Measurements from ENCODE around the gene ETV3L. TPM values are rescaled to one million over a fixed set of nuclear protein-coding genes. Genes with fewer than 3 reads are reported as not detected.
"Not testable (repeated sequence)": the region's sequence is repeated elsewhere in the genome, so short reads cannot be mapped to it uniquely, and the experiment has no call there.

Gene ETV3L
- total RNA-seq, 1 experiment from 2014 or later, result not detected

DNA sequence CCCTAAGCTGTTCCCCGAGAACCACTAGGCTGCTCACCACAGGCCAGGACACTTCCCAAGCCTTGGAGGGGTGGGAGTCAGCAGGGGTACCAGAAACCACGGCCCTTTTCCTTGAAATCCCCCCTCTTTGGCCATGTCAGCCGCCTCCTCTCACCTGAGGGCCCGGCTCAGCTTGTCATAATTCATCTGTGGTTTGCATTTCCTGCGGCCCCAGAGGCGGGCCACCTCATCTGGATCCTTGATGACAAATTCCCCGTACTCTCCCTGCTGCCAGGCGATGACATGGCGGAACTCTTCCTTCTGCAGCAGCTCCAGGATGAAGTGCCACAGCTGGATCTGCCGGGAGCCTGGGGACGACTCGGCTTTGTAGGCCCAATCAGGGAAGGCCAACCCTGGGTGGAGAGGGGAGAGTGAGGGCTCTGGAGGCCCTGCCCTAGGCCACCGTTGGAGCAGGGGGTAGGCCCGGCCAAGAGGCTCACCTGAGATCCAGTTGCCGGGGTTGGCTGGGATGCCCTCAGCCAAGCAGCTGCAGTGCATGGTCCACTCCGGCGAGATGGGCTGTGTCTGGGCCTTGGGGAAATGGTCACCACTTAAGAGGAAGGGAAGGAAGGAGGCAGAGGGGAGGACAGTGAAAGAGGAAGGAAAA lies 498 bp downstream of the ETV3L start:
- ATAC-seq; H3K79me2 ChIP-seq (ENCODE audit: insufficient read depth, low read length); H3K27me3 ChIP-seq (ENCODE audit: insufficient read depth, low read length); BruUV-seq (replicated peaks); H3K4me1 ChIP-seq (ENCODE audit: control insufficient read depth in 1 of 2, insufficient read depth in 2 of 2, low read length in 2 of 2); H2AFZ ChIP-seq (ENCODE audit: low read depth, low read length, poor library complexity, severe bottlenecking); H3K4me3 ChIP-seq (replicated peaks in 1 of 2; ENCODE audit: low read depth in 1 of 2, low read length in 2 of 2); H3K9ac ChIP-seq (ENCODE audit: low read length); H3K9me3 ChIP-seq (ENCODE audit: control insufficient read depth in 1 of 2, insufficient read depth in 1 of 2, low read depth in 1 of 2, low read length in 2 of 2); DNase-seq (ENCODE audit: low read depth, low spot score); H4K20me1 ChIP-seq (ENCODE audit: insufficient read depth); H3K9me2 ChIP-seq (ENCODE audit: insufficient read depth); RAD21 ChIA-PET (ENCODE audit: low non-redundant PET in 1 of 2, low total read pairs in 2 of 2, uncharacterized antibody in 2 of 2, unreplicated experiment in 2 of 2); H3K36me3 ChIP-seq (ENCODE audit: control insufficient read depth in 1 of 2, insufficient read depth in 2 of 2, low read length in 2 of 2); POLR2A ChIA-PET; H3K4me2 ChIP-seq (ENCODE audit: low read length); intact Hi-C loops (cut with micrococcal nuclease); H3K27ac ChIP-seq (ENCODE audit: low read depth, low read length): not testable (repeated sequence)
- CTCF ChIA-PET, result interaction anchor here (1.1 kb wide), 1 partner anchor 9 kb away, joined by 6 read pairs; no protein-coding TSS in a partner anchor

DNA sequence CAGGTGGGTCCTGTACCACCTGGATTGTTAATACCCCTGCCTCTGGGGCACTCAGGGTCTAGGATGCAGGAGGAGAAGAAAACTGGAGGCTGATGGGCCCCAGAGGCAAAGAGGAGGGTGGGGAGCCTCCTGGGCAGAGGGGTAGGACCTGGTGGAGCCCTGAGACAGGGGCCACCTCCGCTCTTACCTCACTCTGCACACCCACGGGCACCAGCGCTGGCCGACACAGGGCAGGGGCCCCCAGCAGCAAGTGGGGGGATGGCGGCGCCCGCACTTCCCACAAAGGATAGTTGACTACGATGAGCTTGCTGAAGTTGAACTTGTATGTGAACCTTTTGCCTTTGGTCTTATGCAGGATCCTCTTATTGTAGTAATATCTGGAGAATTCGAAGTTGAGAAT lies 1.1 kb downstream of the ETV3L start:
- TF ChIP-seq, protein P1, sequence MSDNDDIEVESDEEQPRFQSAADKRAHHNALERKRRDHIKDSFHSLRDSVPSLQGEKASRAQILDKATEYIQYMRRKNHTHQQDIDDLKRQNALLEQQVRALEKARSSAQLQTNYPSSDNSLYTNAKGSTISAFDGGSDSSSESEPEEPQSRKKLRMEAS (IDR thresholded peaks at IDR 0.05), result no peak
- TF ChIP-seq FOSL1 (IDR thresholded peaks at IDR 0.05; ENCODE audit: low read depth), result no peak
- TF ChIP-seq CBX3 (IDR thresholded peaks at IDR 0.05; ENCODE audit: low read depth), result no peak
- no peak for TF ChIP-seq TCF7L2 (IDR thresholded peaks at IDR 0.05; ENCODE audit: borderline replicate concordance, extremely low read depth, insufficient read depth, insufficient read length)
- TF ChIP-seq ELF1 (IDR thresholded peaks at IDR 0.05; ENCODE audit: borderline replicate concordance, low read depth), result no peak
- no peak for TF ChIP-seq EGR1 (IDR thresholded peaks at IDR 0.05; ENCODE audit: low read depth)
- TF ChIP-seq, protein P2, sequence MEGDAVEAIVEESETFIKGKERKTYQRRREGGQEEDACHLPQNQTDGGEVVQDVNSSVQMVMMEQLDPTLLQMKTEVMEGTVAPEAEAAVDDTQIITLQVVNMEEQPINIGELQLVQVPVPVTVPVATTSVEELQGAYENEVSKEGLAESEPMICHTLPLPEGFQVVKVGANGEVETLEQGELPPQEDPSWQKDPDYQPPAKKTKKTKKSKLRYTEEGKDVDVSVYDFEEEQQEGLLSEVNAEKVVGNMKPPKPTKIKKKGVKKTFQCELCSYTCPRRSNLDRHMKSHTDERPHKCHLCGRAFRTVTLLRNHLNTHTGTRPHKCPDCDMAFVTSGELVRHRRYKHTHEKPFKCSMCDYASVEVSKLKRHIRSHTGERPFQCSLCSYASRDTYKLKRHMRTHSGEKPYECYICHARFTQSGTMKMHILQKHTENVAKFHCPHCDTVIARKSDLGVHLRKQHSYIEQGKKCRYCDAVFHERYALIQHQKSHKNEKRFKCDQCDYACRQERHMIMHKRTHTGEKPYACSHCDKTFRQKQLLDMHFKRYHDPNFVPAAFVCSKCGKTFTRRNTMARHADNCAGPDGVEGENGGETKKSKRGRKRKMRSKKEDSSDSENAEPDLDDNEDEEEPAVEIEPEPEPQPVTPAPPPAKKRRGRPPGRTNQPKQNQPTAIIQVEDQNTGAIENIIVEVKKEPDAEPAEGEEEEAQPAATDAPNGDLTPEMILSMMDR (IDR thresholded peaks at IDR 0.05 in 2 of 3, conservative IDR thresholded peaks at IDR 0.05 in 1 of 3; ENCODE audit: borderline replicate concordance in 1 of 3, insufficient read depth in 1 of 3, low read depth in 2 of 3, low read length in 2 of 3), result no peak
- TF ChIP-seq JUND (IDR thresholded peaks at IDR 0.05), result no peak
- TF ChIP-seq POLR2A (IDR thresholded peaks at IDR 0.05; ENCODE audit: borderline replicate concordance, extremely low read depth, insufficient read depth, insufficient read length), result no peak
- no peak for TF ChIP-seq CEBPB (IDR thresholded peaks at IDR 0.05; ENCODE audit: low read depth)
- TF ChIP-seq, protein P3, sequence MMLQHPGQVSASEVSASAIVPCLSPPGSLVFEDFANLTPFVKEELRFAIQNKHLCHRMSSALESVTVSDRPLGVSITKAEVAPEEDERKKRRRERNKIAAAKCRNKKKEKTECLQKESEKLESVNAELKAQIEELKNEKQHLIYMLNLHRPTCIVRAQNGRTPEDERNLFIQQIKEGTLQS (IDR thresholded peaks at IDR 0.05), result no peak
- Histone ChIP-seq H3K4me1 (ENCODE audit: control insufficient read depth in 1 of 2, insufficient read depth in 2 of 2, low read length in 2 of 2) (no peaks in the 10 kb centered on the region), H3K27ac (ENCODE audit: low read depth, low read length) (no peak overlapping the region), H4K20me1 (ENCODE audit: insufficient read depth) (no peaks in the 10 kb centered on the region), H3K27me3 (ENCODE audit: insufficient read depth, low read length) (peaks cover 5% of the 10 kb centered on the region; the same call in 1 of the 2 replicates), H3K9ac (ENCODE audit: low read length) (no peak overlapping the region), H3K4me3 (replicated peaks in 1 of 2; ENCODE audit: low read depth in 1 of 2, low read length in 2 of 2) (no peak overlapping the region), H2AFZ (ENCODE audit: low read depth, low read length, poor library complexity, severe bottlenecking) (no peak overlapping the region), H3K79me2 (ENCODE audit: insufficient read depth, low read length) (no peaks in the 10 kb centered on the region), H3K36me3 (ENCODE audit: control insufficient read depth in 1 of 2, insufficient read depth in 2 of 2, low read length in 2 of 2) (no peaks in the 10 kb centered on the region), H3K4me2 (ENCODE audit: low read length) (no peak overlapping the region), H3K9me2 (ENCODE audit: insufficient read depth) (no peaks in the 10 kb centered on the region; the same call in 1 of the 2 replicates), H3K9me3 (ENCODE audit: control insufficient read depth in 1 of 2, insufficient read depth in 1 of 2, low read depth in 1 of 2, low read length in 2 of 2) (no peaks in the 10 kb centered on the region)
- DNase-seq (ENCODE audit: low read depth, low spot score) (no peak), ATAC-seq (no peak)
- no TSS peak for BruUV-seq (replicated peaks)
- ChIA-PET RAD21 (ENCODE audit: low non-redundant PET in 1 of 2, low total read pairs in 2 of 2, uncharacterized antibody in 2 of 2, unreplicated experiment in 2 of 2) (no interaction called here), POLR2A (no interaction called here), CTCF (no interaction called here)
- intact Hi-C loops (cut with micrococcal nuclease), result no loop called here

Data from HCT116 (cell line).